ENCODE results near the gene KRT84.

The KRT84 gene

DNA sequence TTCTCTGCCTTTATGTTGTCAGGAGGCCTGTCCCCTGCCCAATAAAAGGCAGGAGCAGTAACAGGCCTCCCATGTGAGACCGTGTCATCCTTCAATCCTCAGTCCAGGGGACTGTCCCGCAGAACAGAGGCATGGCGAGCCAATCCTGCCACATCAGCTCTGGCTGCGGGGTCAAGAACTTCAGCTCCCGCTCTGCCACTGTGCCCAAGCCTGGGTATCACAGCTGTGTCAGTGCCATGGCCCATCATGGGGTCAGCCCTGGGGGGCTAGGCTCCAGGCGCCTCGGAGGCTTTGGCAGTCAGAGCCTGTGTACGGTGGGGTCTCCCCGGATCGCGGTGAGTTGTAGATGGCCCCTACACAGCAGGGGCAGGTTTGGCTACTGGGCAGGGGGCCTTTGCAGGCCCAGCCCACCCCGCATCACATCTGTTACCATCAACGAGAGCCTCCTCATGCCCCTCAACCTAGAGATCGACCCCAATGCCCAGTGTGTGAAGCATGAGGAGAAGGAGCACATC is 44.3 kb downstream of the KRT84 start:
- DNase-seq, result no peak

DNA sequence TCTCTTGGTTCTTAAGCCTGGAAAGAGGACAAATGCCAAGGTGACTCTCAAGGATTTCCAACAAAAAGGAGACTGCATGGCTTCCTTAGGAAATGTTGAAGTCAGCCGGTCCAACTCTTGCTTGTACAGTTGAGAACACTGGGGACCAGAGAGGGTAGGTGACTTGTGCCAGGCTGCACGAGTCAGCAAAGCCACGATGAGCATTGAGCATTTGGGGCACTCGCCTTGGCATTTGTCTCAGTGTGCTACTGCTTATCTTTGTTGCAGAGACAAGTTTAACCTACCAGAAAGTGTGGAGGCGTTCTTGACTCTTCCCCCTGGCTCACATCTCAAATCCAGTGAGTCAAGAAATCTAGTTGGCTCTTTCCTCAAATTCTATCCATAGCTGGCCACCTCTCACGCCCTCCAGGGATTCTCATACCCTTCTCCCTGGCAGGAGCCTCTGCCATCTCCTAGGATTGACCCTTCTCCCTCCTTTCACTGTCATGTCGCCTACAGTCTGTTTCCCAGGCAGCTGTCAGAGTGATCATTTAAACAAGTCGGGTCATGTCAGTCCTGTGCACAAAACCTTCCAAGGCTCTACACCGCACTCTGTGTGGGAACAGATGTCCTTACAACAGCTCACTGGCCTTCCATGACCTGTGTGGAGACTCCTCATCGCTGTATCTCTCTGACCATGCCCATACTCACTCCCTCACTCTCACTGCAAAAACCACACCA is 47.1 kb downstream of the KRT84 start:
- no peak for DNase-seq

DNA sequence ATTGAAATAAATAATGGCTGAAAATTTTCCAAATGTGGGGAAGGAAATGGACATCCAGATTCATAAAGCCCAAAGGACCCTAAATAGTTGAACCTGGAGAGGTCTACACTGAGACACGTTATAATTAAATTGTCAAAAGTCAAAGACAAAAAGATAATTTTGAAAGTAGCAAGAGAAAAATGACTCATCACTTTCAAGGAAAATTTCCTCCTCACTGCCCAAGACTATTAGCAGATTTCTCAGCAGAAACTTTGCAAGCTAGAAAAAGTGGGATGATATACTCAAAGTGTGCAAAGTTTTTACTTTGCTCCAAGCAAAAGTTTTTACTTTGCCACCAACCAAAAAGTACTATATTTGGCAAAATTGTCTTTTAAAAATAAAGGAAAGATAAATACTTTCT is 48.4 kb downstream of the KRT84 start:
- DNase-seq, result no peak

DNA sequence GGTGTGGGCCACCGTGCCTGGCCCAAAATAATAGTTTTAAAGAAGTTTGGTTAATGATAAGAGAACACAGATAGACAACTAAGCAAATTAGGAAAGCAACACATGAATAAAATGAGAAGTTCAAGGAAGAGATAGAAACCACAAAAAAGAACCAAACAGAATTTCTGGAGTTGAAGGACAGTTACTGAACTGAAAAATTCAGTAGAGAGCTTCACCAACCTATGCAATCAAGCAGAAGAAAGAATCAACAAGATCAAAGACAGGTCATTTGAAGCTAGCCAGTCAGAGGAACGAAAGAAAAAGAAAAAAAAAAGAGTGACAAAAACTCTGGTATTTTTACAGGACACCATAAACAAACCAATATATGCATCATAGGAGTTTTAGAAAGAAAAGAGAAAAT is 48.8 kb downstream of the KRT84 start:
- no peak for DNase-seq

DNA sequence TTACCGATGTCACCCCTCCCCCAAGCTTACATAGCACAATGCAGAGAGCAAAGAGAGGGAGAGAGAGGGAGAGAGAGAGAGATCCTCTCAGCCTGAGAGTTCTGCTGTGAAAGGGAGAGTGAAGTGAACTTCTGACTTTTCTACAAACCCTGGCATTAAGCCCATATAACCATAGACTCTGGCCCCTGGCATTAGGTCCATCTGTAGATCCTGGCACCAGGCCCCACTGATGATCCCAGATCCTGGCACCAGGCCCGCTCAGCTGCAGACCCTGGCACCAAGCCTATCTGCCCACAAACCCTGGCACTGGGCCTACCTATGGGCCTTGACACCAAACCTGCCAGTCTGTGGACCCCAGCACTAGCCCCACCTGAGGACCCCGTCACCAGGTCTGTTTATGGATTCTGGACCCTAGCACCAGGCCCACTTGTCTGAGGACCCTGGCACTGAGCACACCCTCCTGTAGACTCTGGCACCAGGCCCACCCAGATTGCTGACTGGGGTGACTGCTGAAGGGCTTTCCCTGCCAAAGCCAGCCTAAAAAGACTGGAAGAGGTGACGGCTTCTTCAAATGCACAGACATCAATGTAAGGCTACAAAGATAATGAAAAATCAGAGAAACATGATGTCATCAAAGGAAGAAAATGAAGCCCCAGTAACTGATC is 49.7 kb downstream of the KRT84 start:
- DNase-seq, result no peak

DNA sequence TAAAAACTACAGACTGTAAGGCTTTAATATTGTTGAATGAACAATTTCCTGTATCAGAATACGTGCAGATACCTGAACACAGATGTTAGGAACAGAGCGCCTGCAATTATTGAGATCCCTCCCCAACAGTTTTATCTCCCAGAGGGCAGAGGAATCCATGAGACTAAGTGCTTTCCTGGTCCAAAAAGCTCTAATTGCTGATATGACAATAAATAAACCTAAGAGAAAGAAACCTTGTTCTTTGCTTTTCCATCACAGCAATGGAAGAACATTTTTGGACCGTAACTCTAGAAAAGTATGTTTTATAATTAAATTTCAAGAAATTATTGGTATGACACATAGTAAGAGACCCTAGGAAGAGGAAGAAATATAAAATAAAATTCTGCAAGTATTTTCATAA is 51.3 kb downstream of the KRT84 start:
- DNase-seq, result no peak

DNA sequence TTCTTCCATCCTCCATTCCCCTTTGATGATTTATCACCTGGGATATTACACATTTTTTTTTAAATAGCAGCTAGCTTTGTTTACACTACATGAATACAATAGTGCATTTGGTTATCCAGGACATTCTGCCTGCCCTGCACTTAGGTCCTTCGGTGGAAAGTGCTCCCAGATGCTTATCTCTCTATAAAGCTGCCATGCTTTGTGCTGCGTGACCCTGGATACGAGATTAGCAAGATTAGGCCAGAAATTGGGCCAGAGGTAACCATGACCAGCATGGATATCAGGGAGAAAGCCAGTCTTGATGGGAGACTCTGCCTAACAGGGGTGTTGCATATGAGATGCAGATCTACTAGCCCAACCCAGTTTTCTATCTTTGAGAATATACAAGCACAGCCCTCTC is 52.1 kb downstream of the KRT84 start:
- no peak for DNase-seq

DNA sequence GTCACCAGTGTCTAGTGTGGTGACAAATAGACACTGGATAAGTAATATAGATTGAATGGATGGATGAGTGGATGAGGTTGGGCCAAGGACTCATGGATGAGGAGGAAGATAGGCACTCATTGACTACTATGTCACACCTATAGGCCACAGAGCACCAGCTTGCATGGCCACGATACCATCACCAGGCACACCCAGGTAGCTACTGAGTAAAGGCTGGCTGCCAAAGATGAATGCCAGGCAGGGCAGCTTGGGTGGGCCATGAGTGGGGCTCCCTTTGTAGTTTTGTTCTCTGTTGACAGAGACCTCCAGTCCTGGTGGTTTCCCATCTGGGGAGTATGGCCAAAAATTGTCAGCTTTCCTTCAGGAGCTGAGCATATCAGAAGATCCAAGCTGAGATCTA is 53.1 kb downstream of the KRT84 start:
- DNase-seq, result no peak

DNA sequence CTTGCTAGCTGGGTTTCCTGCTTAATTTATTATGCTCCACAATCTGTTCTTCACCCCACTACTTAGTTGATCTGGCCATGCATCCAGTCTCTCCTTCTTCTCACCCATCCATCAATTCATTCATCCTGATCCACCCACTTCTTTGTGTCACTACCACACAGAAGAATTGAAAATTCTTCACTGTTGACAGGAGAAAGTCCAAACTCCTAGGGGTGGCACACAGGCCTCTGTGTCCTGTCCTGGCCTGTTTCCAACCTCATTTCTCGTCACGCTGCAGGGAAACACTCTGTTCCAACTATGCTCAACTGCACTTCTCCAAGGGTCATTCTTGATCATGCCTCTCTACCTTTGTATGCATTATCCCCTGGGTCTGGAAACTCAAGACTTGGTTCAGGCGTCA is 53.6 kb downstream of the KRT84 start:
- no peak for DNase-seq

DNA sequence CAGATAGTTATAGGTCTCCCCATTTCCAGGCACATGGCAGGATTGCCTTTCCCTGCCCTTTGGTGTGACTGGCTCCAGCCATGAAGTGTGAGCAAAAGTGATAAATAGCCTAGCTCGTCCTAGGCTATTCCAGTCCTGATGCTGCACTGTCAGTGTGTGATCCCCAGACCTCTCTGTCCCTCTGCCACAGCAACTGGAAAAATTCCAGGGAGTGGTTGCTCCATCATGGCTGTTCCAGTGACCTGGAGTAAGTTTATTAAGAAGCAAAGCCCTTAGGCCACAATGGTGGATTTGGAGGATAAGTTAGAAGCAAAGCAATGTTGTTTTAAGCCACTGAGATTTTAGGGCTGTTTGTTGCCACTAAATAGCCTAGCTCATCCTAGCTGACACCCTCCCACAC is 54.4 kb downstream of the KRT84 start:
- no peak for DNase-seq

DNA sequence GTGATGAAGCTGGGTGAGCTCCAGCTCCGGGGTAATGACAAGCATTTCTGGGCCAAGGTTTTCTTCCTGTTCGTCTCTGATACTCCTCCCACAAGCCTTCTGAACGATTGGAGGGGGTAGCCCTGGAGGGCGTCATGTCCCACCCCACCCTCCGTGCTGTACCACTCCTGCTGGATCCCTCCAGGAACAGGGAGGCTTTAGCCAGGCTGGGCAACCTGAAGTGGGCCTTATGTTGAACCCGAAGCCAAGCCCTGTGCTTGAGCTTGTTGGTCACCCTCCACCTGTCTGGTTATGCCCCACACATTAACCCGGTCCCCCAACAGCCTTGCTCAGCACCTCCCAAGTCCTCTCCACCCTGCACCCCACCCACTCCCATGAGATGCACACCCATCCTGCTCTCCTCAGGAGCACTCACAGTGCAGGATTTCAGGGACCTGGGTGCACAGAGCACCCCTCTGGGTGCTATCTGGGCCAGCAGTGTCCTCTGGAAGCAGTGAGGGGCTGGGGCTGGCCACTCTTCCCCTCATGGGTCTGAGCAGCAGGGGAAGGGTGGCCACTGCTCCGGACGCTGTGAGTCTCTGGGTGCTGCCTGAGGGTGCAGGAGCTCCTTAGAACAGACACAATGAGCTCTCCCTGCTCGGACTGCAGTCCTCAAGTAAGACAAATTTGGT is 57.5 kb downstream of the KRT84 start:
- DNase-seq, result no peak

Data from activated CD4-positive, CD25-positive, alpha-beta regulatory T cell (primary cell).